Neural crest cell (in vitro differentiated cells): Measurements from ENCODE around the gene PTPN23. TPM values are rescaled to one million over a fixed set of nuclear protein-coding genes. Genes with fewer than 3 reads are reported as not detected.

Experiments
- DNase-seq: peaks from one replicate; pipeline ENCODE4 v3.0.0; 2021; ENCODE audit warnings: low read depth, mixed read lengths, low spot score
- H3K27ac Mint-ChIP-seq: one replicate; pipeline ENCODE4 v1.8.0; 2021; ENCODE audit warnings: mild to moderate bottlenecking, mixed read lengths; ENCODE audit not compliant: unreplicated experiment
- H3K27me3 Mint-ChIP-seq: 2 replicates; pipeline ENCODE4 v1.8.0; 2021; ENCODE audit warnings: low read depth, mild to moderate bottlenecking, mixed read lengths
- H3K36me3 Mint-ChIP-seq: 2 replicates; pipeline ENCODE4 v1.8.0; 2021; ENCODE audit warnings: low read depth, mild to moderate bottlenecking, mixed read lengths
- H3K4me1 Mint-ChIP-seq: 2 replicates; pipeline ENCODE4 v1.8.0; 2021; ENCODE audit warnings: mixed read lengths
- H3K4me3 Mint-ChIP-seq: one replicate; pipeline ENCODE4 v1.8.0; 2021; ENCODE audit warnings: mild to moderate bottlenecking, mixed read lengths
- H3K9me3 Mint-ChIP-seq: 2 replicates; pipeline ENCODE4 v1.8.0; 2021; ENCODE audit warnings: mixed read lengths
- long read RNA-seq: library from polyadenylated mRNA; unstranded; transcript quantifications from one replicate; pipeline ENCODE4 v2.0.0, GENCODE V29; 2020
- total RNA-seq: library from RNA; stranded (reverse); gene quantifications from 2 replicates; pipeline ENCODE4 v1.2.1, GENCODE V29; 2021
- TF ChIP-seq, protein P1 (sequence below): fragments of 200-600 bp; sonication (generic); conservative IDR thresholded peaks from 2 replicates; pipeline ENCODE4 v1.5.0; 2021; ENCODE audit warnings: antibody characterized with exemption, mild to moderate bottlenecking

The PTPN23 gene, protein sequence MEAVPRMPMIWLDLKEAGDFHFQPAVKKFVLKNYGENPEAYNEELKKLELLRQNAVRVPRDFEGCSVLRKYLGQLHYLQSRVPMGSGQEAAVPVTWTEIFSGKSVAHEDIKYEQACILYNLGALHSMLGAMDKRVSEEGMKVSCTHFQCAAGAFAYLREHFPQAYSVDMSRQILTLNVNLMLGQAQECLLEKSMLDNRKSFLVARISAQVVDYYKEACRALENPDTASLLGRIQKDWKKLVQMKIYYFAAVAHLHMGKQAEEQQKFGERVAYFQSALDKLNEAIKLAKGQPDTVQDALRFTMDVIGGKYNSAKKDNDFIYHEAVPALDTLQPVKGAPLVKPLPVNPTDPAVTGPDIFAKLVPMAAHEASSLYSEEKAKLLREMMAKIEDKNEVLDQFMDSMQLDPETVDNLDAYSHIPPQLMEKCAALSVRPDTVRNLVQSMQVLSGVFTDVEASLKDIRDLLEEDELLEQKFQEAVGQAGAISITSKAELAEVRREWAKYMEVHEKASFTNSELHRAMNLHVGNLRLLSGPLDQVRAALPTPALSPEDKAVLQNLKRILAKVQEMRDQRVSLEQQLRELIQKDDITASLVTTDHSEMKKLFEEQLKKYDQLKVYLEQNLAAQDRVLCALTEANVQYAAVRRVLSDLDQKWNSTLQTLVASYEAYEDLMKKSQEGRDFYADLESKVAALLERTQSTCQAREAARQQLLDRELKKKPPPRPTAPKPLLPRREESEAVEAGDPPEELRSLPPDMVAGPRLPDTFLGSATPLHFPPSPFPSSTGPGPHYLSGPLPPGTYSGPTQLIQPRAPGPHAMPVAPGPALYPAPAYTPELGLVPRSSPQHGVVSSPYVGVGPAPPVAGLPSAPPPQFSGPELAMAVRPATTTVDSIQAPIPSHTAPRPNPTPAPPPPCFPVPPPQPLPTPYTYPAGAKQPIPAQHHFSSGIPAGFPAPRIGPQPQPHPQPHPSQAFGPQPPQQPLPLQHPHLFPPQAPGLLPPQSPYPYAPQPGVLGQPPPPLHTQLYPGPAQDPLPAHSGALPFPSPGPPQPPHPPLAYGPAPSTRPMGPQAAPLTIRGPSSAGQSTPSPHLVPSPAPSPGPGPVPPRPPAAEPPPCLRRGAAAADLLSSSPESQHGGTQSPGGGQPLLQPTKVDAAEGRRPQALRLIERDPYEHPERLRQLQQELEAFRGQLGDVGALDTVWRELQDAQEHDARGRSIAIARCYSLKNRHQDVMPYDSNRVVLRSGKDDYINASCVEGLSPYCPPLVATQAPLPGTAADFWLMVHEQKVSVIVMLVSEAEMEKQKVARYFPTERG (N-terminal part only)
- total RNA-seq, result 43.9 and 47.2 TPM in 2 replicates
- long read RNA-seq, partial matches to known transcripts, result 1 of 2 reads
- long read RNA-seq, other reads (novel, unspliced or antisense), result 1 of 2 reads

- Mint-ChIP-seq H3K9me3 (no peaks in the 10 kb centered on the region), H3K36me3 (no peaks in the 10 kb centered on the region), H3K27me3 (no peaks in the 10 kb centered on the region), H3K27ac (peak within 1 kb of the TSS; percentile 100), H3K4me3 (peak within 1 kb of the TSS; percentile 97), H3K4me1 (peaks cover 28% of the 10 kb centered on the region)
- peak; percentile 99 for DNase-seq
- TF ChIP-seq, protein P1, sequence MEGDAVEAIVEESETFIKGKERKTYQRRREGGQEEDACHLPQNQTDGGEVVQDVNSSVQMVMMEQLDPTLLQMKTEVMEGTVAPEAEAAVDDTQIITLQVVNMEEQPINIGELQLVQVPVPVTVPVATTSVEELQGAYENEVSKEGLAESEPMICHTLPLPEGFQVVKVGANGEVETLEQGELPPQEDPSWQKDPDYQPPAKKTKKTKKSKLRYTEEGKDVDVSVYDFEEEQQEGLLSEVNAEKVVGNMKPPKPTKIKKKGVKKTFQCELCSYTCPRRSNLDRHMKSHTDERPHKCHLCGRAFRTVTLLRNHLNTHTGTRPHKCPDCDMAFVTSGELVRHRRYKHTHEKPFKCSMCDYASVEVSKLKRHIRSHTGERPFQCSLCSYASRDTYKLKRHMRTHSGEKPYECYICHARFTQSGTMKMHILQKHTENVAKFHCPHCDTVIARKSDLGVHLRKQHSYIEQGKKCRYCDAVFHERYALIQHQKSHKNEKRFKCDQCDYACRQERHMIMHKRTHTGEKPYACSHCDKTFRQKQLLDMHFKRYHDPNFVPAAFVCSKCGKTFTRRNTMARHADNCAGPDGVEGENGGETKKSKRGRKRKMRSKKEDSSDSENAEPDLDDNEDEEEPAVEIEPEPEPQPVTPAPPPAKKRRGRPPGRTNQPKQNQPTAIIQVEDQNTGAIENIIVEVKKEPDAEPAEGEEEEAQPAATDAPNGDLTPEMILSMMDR, result no peak
Measured at GRCh38 chr3:47380601-47381316, at the start of gene PTPN23. TSS of gene PTPN23 (plus strand) at chr3:47381021. CDS start at chr3:47381097, 76 bp downstream.

- DNase-seq, result no peak
- H3K9me3 Mint-ChIP-seq, result no peaks in the 10 kb centered on the region
- H3K36me3 Mint-ChIP-seq, result peaks cover 5% of the 10 kb centered on the region
- H3K4me3 Mint-ChIP-seq, result no peak overlapping the region
- TF ChIP-seq, protein P1, result no peak
- no peaks in the 10 kb centered on the region for H3K27me3 Mint-ChIP-seq
- no peak overlapping the region for H3K27ac Mint-ChIP-seq
- no peaks in the 10 kb centered on the region for H3K4me1 Mint-ChIP-seq
Measured at GRCh38 chr3:47333907-47334306, 46.9 kb upstream of the PTPN23 start.

DNA sequence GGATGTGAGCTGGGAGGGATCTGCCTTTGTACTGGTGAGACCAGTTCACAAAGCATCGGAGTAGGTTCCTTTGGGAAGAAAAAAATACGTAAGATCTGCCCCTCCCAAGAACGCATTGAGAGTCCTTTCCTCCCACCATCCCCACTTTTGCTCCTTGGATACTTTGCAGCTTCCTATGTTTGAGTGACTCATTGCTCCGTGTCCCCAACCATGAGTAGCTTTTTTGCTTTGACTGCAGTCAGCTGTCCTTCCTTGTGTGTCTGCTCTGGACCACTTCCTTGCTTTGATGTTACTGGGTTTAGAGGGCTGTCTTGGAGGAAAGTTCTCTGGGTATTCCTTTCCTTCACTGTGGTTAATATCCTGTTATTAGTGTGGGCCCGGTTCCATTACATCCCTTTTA, 43.2 kb upstream of the PTPN23 start:
- Mint-ChIP-seq H3K36me3 (peaks cover 5% of the 10 kb centered on the region), H3K27me3 (no peaks in the 10 kb centered on the region), H3K4me3 (no peak overlapping the region), H3K9me3 (no peaks in the 10 kb centered on the region), H3K27ac (no peak overlapping the region), H3K4me1 (no peaks in the 10 kb centered on the region)
- TF ChIP-seq, protein P1, result no peak
- no peak for DNase-seq

GRCh38 chr3:47339951-47340350, 40.9 kb upstream of the PTPN23 start:
- no peak overlapping the region for H3K4me3 Mint-ChIP-seq
- no peak overlapping the region for H3K27ac Mint-ChIP-seq
- no peaks in the 10 kb centered on the region for H3K4me1 Mint-ChIP-seq
- peaks cover 3% of the 10 kb centered on the region for H3K36me3 Mint-ChIP-seq
- no peaks in the 10 kb centered on the region for H3K27me3 Mint-ChIP-seq
- H3K9me3 Mint-ChIP-seq, result no peaks in the 10 kb centered on the region
- TF ChIP-seq, protein P1, result no peak
- DNase-seq, result no peak
